Measurements from ENCODE around the gene SLC35B2.

The SLC35B2 gene

DNA sequence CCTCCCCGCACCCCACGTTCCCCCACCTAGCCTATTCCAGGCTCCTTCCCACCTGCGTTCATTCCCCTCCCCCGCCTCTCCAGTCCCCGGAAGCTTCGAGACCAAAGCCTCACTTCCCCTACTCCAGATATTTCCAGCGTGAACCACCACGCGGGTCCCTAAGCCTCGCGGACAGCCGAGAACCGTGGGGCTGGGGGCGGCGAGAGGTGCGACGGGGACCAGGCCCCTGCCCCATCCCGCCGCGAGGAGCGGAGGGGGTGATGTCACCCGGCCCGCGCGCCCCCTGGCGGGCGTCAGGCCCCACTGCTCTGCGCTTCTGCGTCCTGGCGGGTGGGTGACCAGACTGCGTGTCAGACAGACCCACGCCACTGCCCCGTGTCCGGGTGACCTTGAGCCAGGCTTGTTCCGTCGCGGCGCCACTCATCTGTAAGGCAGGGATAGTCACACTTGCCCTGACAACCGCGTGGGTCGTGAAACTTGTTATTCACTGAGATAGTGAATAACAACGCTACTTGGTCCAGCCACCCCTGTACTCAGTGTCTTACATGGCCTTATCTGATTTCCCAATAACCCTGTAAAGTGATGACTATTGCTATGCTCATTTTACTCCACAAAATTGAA, 19.4 kb downstream of the SLC35B2 start (continued):
- no peak for TF ChIP-seq ZNF433 (tag by site-specific recombination; IDR thresholded peaks at IDR 0.05; ENCODE audit: low read depth)
- no peak for TF ChIP-seq ZNF521 (tag by site-specific recombination; IDR thresholded peaks at IDR 0.05)
- TF ChIP-seq, protein P1, sequence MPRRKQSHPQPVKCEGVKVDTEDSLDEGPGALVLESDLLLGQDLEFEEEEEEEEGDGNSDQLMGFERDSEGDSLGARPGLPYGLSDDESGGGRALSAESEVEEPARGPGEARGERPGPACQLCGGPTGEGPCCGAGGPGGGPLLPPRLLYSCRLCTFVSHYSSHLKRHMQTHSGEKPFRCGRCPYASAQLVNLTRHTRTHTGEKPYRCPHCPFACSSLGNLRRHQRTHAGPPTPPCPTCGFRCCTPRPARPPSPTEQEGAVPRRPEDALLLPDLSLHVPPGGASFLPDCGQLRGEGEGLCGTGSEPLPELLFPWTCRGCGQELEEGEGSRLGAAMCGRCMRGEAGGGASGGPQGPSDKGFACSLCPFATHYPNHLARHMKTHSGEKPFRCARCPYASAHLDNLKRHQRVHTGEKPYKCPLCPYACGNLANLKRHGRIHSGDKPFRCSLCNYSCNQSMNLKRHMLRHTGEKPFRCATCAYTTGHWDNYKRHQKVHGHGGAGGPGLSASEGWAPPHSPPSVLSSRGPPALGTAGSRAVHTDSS (tag by site-specific recombination; IDR thresholded peaks at IDR 0.05): no peak
- TF ChIP-seq ZNF335 (tag by site-specific recombination; conservative IDR thresholded peaks at IDR 0.05): peak; percentile 75
- TF ChIP-seq ZEB2 (tag by site-specific recombination; IDR thresholded peaks at IDR 0.05): peak; percentile 94
- no peak for TF ChIP-seq HOXC10 (CRISPR knock-in tag; IDR thresholded peaks at IDR 0.05)
- TF ChIP-seq, protein P2, sequence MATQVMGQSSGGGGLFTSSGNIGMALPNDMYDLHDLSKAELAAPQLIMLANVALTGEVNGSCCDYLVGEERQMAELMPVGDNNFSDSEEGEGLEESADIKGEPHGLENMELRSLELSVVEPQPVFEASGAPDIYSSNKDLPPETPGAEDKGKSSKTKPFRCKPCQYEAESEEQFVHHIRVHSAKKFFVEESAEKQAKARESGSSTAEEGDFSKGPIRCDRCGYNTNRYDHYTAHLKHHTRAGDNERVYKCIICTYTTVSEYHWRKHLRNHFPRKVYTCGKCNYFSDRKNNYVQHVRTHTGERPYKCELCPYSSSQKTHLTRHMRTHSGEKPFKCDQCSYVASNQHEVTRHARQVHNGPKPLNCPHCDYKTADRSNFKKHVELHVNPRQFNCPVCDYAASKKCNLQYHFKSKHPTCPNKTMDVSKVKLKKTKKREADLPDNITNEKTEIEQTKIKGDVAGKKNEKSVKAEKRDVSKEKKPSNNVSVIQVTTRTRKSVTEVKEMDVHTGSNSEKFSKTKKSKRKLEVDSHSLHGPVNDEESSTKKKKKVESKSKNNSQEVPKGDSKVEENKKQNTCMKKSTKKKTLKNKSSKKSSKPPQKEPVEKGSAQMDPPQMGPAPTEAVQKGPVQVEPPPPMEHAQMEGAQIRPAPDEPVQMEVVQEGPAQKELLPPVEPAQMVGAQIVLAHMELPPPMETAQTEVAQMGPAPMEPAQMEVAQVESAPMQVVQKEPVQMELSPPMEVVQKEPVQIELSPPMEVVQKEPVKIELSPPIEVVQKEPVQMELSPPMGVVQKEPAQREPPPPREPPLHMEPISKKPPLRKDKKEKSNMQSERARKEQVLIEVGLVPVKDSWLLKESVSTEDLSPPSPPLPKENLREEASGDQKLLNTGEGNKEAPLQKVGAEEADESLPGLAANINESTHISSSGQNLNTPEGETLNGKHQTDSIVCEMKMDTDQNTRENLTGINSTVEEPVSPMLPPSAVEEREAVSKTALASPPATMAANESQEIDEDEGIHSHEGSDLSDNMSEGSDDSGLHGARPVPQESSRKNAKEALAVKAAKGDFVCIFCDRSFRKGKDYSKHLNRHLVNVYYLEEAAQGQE (tag by site-specific recombination; IDR thresholded peaks at IDR 0.05): peak; percentile 38; the same call in 1 of the 2 replicates
- no peak for TF ChIP-seq ZNF473 (tag by site-specific recombination; IDR thresholded peaks at IDR 0.05)
- no peak; the same call in 1 of the 2 replicates for TF ChIP-seq ZBTB1 (tag by site-specific recombination; IDR thresholded peaks at IDR 0.05)
- TF ChIP-seq ZNF571 (tag by site-specific recombination; IDR thresholded peaks at IDR 0.05): no peak
- TF ChIP-seq, protein P3, sequence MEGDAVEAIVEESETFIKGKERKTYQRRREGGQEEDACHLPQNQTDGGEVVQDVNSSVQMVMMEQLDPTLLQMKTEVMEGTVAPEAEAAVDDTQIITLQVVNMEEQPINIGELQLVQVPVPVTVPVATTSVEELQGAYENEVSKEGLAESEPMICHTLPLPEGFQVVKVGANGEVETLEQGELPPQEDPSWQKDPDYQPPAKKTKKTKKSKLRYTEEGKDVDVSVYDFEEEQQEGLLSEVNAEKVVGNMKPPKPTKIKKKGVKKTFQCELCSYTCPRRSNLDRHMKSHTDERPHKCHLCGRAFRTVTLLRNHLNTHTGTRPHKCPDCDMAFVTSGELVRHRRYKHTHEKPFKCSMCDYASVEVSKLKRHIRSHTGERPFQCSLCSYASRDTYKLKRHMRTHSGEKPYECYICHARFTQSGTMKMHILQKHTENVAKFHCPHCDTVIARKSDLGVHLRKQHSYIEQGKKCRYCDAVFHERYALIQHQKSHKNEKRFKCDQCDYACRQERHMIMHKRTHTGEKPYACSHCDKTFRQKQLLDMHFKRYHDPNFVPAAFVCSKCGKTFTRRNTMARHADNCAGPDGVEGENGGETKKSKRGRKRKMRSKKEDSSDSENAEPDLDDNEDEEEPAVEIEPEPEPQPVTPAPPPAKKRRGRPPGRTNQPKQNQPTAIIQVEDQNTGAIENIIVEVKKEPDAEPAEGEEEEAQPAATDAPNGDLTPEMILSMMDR (tag by site-specific recombination; IDR thresholded peaks at IDR 0.05): peak; percentile 98
- peak; percentile 96 for TF ChIP-seq ZXDB (tag by site-specific recombination; IDR thresholded peaks at IDR 0.05)
- TF ChIP-seq IKZF3 (tag by site-specific recombination; IDR thresholded peaks at IDR 0.05): 0 out of 2 replicates have a peak, but pooled peaks have one; percentile 31
- TF ChIP-seq, protein P4, sequence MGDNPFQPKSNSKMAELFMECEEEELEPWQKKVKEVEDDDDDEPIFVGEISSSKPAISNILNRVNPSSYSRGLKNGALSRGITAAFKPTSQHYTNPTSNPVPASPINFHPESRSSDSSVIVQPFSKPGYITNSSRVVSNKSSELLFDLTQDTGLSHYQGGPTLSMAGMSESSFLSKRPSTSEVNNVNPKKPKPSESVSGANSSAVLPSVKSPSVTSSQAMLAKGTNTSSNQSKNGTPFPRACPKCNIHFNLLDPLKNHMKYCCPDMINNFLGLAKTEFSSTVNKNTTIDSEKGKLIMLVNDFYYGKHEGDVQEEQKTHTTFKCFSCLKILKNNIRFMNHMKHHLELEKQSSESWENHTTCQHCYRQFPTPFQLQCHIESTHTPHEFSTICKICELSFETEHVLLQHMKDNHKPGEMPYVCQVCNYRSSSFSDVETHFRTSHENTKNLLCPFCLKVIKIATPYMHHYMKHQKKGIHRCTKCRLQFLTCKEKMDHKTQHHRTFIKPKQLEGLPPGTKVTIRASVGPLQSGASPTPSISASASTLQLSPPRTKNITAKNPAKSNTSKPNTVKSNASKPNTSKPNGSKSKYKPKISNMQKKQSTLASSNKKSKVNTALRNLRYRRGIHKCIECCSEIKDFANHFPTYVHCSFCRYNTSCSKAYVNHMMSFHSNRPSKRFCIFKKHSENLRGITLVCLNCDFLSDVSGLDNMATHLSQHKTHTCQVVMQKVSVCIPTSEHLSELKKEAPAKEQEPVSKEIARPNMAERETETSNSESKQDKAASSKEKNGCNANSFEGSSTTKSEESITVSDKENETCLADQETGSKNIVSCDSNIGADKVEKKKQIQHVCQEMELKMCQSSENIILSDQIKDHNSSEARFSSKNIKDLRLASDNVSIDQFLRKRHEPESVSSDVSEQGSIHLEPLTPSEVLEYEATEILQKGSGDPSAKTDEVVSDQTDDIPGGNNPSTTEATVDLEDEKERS (tag by site-specific recombination; IDR thresholded peaks at IDR 0.05): no peak
- TF ChIP-seq ZNF596 (tag by site-specific recombination; IDR thresholded peaks at IDR 0.05): no peak
- TF ChIP-seq, protein P5, sequence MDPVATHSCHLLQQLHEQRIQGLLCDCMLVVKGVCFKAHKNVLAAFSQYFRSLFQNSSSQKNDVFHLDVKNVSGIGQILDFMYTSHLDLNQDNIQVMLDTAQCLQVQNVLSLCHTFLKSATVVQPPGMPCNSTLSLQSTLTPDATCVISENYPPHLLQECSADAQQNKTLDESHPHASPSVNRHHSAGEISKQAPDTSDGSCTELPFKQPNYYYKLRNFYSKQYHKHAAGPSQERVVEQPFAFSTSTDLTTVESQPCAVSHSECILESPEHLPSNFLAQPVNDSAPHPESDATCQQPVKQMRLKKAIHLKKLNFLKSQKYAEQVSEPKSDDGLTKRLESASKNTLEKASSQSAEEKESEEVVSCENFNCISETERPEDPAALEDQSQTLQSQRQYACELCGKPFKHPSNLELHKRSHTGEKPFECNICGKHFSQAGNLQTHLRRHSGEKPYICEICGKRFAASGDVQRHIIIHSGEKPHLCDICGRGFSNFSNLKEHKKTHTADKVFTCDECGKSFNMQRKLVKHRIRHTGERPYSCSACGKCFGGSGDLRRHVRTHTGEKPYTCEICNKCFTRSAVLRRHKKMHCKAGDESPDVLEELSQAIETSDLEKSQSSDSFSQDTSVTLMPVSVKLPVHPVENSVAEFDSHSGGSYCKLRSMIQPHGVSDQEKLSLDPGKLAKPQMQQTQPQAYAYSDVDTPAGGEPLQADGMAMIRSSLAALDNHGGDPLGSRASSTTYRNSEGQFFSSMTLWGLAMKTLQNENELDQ (tag by site-specific recombination; IDR thresholded peaks at IDR 0.05; ENCODE audit: low read depth): no peak
- no peak for TF ChIP-seq ZNF747 (tag by site-specific recombination; IDR thresholded peaks at IDR 0.05)
- TF ChIP-seq ZNF791 (tag by site-specific recombination; IDR thresholded peaks at IDR 0.05): no peak
- TF ChIP-seq ZNF248 (tag by site-specific recombination; IDR thresholded peaks at IDR 0.05): no peak
- peak; percentile 64; the same call in 1 of the 2 replicates for TF ChIP-seq ZNF600 (tag by site-specific recombination; IDR thresholded peaks at IDR 0.05)
- peak; percentile 31; the same call in 1 of the 2 replicates for TF ChIP-seq ZNF169 (tag by site-specific recombination; IDR thresholded peaks at IDR 0.05)
- TF ChIP-seq ZNF768 (tag by site-specific recombination; IDR thresholded peaks at IDR 0.05): no peak
- no peak for TF ChIP-seq ZNF701 (tag by site-specific recombination; IDR thresholded peaks at IDR 0.05)
- peak; percentile 64; the same call in 1 of the 2 replicates for TF ChIP-seq ZNF76 (tag by site-specific recombination; IDR thresholded peaks at IDR 0.05; ENCODE audit: borderline replicate concordance, low read depth)
- TF ChIP-seq, protein P6, sequence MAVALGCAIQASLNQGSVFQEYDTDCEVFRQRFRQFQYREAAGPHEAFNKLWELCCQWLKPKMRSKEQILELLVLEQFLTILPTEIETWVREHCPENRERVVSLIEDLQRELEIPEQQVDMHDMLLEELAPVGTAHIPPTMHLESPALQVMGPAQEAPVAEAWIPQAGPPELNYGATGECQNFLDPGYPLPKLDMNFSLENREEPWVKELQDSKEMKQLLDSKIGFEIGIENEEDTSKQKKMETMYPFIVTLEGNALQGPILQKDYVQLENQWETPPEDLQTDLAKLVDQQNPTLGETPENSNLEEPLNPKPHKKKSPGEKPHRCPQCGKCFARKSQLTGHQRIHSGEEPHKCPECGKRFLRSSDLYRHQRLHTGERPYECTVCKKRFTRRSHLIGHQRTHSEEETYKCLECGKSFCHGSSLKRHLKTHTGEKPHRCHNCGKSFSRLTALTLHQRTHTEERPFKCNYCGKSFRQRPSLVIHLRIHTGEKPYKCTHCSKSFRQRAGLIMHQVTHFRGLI (tag by site-specific recombination; IDR thresholded peaks at IDR 0.05): no peak

All from HEK293 (cell line).